NB4 (cell line): ENCODE results near the gene CD209.

Experiments used
- CTCF ChIP-seq: IDR thresholded peaks from one replicate; pipeline ENCODE4 v1.5.1; 2012; ENCODE audit warnings: low read depth, low read length
- MAX ChIP-seq: IDR thresholded peaks from 2 replicates; pipeline ENCODE4 v1.6.1; 2011; ENCODE audit warnings: low read depth, low read length
- MYC ChIP-seq: IDR thresholded peaks from 2 replicates; pipeline ENCODE4 v1.6.1; 2011; ENCODE audit warnings: low read depth, low read length
- POLR2A ChIP-seq: IDR thresholded peaks from 2 replicates; pipeline ENCODE4 v1.6.1; 2011; ENCODE audit warnings: mild to moderate bottlenecking; ENCODE audit not compliant: insufficient read length; ENCODE audit errors: extremely low read depth

- TF ChIP-seq CTCF: no peak
- TF ChIP-seq POLR2A: no peak
- no peak for TF ChIP-seq MYC
- TF ChIP-seq MAX: no peak
Observed at GRCh38 chr19:7709932-7710460, 37.3 kb downstream of the CD209 start.
